ENCODE results near the gene EPS8L1.

Gene EPS8L1

GRCh38 chr19:55115446-55116065 lies 39.9 kb downstream of the EPS8L1 start:
- DNase-seq (ENCODE audit: low spot score): no peak

GRCh38 chr19:55116232-55116858 lies 40.7 kb downstream of the EPS8L1 start:
- DNase-seq (ENCODE audit: low spot score): peak; percentile 56

GRCh38 chr19:55116859-55117662 lies 41.4 kb downstream of the EPS8L1 start, which contains the start of gene PPP1R12C:
Gene PPP1R12C, minus strand, starts transcription at chr19:55117637. Its CDS starts 94 bp downstream, at chr19:55117543.
- DNase-seq (ENCODE audit: low spot score): no peak

GRCh38 chr19:55117663-55118391 lies 42.2 kb downstream of the EPS8L1 start:
- DNase-seq (ENCODE audit: low spot score): peak; percentile 97

GRCh38 chr19:55118401-55118991 lies 42.8 kb downstream of the EPS8L1 start:
- DNase-seq (ENCODE audit: low spot score): peak; percentile 20

- DNase-seq (ENCODE audit: low spot score): no peak
Measured at GRCh38 chr19:55119053-55119452, 43.4 kb downstream of the EPS8L1 start.

- no peak for DNase-seq (ENCODE audit: low spot score)
Measured at GRCh38 chr19:55131421-55131820, 55.8 kb downstream of the EPS8L1 start.

- no peak for DNase-seq (ENCODE audit: low spot score)
Measured at GRCh38 chr19:55132453-55133129, 56.9 kb downstream of the EPS8L1 start.

- DNase-seq (ENCODE audit: low spot score): no peak
Measured at GRCh38 chr19:55133639-55134444, 58.2 kb downstream of the EPS8L1 start.

- DNase-seq (ENCODE audit: low spot score): no peak
Measured at GRCh38 chr19:55134736-55135135, 59.1 kb downstream of the EPS8L1 start.

GRCh38 chr19:55136399-55137102 lies 60.9 kb downstream of the EPS8L1 start:
- DNase-seq (ENCODE audit: low spot score): no peak

All from CD4-positive, alpha-beta T cell treated with Interleukin-15 for 4 hours (primary cell).